NCI-H187 treated with DMSO at 0.1 percent for 48 hours (cell line): ENCODE measurements around the gene GDAP1L1.
A peak's percentile ranks its signal among the peaks of the same experiment; 100 is the strongest.
"Not testable (repeated sequence)": the region's sequence is repeated elsewhere in the genome, so short reads cannot be mapped to it uniquely, and the experiment has no call there.

Experiments
- DNase-seq: peaks from one replicate; lab custom pipeline; 2025; lab: John Stamatoyannopoulos, UW

The GDAP1L1 gene

DNA sequence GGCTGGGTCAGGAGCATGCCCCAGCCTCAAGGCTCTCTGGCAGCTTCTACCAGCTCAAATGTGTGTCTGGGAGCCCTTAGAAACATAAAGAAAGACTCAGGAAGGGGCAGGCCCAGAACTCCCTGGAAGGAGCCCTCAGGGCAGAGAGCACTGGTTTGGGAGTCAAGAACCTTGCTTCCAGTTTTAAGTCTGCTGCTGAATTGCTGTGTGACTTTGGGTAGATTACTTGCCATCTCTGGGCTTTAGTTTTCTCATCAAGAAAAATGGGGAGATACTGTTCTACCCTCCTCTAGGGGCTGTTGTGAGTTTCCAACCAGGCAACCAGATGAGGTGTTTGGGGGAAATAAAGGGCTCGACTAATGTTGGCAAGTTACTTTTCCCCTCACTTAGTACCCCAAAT is 8.8 kb downstream of the GDAP1L1 start:
- no peak for DNase-seq

DNA sequence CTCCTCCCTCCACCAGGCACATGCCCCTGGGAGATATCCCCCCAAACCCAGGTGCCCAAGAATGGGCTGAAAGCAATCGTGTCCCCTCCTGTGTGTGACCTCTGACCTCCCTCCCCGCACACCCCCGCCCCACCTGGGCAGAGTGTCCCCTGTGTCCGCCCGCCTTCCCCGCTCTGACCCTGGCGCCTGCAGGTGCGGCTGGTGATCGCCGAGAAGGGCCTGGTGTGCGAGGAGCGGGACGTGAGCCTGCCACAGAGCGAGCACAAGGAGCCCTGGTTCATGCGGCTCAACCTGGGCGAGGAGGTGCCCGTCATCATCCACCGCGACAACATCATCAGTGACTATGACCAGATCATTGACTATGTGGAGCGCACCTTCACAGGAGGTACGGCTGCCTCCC is 9.9 kb downstream of the GDAP1L1 start:
- no peak for DNase-seq

DNA sequence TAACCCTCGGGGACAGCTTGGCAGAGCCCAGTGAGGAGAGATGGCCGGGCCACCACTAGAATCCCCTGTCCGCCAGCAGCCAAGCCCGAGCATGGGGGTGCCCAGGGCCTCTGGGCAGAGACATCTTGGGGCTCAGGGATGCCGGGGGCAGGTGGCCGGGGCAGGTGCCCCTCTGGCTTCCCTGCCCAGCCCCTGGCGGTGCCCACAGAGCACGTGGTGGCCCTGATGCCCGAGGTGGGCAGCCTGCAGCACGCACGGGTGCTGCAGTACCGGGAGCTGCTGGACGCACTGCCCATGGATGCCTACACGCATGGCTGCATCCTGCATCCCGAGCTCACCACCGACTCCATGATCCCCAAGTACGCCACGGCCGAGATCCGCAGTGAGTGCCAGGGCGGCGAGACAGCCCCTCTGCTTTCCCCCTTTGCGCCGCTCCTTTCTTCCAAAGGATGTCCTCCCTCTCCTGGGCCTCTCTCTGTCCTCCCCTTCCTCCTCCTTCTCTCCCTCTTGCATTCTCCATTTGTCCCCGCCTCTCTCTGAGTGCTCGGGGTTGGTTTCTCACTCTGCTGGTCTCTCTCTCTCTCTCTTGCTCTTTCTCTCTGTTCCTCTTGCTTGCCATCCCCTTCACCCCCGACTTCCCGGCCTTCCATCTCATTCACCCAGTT is 11.2 kb downstream of the GDAP1L1 start:
- no peak for DNase-seq

DNA sequence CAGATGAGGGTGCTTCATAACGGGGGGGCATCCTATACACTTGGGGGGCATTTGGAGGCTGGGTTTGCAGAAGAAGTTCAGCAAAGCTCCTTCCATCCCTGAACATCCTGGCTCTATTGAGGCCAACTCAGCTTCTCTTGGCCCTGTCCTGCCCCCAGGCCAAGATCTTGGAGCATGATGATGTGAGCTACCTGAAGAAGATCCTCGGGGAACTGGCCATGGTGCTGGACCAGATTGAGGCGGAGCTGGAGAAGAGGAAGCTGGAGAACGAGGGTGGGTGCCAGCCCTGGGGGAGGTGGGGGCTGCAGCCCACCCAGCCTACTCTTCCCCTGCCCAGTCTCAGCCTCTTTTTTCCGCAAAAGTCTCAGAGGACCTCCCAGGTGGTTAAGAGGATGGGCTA is 17.2 kb downstream of the GDAP1L1 start:
- no peak for DNase-seq

DNA sequence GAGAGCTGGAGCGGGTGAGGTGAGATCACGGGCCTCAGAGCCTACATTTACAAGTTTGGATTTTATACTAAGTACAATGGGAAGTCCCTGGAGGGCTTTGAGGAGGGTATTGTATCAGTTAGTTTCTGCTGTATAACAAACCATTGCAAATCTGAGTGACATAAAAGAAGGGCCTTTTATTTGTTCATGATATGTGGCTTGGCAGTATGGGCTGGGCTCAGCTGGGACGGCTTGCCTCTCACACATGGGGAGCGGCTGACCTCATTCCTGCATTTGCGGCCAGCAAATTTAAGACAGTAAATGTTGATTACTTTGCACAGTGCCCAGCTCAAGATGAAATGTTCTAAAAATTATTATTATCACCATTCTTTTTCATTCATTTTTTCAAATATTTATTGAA is 21.7 kb downstream of the GDAP1L1 start:
- no peak for DNase-seq

DNA sequence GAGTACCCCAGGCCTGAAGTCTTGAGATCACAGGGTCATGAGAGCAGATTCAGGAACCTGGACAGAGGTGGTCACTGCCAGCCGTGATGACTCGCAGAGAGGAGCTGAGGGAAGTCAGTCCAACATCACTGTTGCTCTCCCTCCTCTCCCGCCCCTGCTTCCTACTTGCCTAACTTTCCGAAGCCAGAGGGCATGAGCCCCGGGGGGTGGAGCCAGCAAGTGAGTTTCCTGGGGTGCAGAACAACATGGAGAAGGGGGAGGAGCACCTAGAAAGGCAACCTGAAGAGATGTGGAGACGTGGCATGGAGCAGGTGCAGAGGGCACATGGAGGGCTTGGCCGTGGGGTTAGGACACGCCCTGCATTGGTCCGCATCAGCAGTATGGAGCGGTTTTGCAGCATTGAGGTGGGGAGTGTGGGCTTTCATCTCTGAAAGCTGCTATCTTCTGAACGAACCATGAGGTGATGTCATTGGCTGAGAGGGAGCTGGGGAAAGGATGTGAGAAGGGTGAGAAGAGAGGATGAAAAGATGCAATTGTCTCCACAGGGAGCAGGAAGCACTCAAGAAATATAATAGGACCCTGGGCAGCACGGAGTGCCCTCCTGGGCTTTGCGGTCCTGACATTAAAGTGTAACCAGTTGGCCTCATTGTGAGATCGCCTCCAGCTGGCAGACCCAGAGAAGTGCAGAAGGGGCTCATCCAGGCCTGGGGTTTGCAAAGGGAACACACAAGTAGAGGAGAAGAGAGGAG is 25.0 kb downstream of the GDAP1L1 start:
- no peak for DNase-seq

DNA sequence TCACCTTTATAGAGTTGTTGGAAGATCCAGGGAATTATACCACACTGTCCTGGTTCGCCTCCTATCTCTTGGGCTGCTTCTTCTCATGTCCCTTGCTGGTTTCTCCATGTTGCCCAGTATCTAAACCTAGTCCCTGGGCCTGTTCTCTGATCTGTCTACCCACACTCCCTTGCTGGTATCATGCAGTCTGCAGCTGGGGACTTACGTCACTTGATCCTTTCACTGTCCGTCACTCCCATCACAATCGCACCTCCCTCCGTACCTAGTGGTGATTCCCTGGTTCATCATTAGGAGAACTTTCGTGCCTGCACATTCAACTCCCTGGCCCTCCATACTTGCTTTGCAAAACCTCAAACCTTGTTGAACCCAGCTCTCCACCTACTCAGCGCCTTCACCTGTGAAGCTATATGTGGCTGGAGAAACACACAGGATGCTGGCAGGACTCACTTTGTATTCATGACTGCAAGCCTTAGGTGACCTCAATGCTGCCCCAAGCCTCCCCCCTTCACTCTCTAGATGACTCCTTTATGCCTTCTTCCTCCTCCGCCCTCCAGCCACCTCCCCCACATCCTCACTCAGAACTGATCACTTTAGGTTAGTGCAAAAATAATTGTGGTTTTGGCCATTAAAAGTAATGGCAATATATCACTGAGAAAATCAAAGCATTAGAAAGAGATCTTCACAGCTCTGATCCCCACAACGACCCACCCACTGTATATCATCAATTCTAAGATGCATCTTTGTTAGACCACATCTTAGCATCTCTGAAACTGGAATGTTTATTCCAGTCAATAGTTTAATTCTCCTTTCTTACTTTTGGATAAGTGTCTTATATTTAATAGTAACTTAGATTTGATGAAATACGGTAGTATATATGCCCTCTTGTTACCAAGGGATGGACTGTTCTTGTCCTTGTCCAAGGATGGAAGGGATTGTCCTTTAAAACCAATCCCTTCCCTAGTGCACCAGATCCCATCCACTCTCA is 26.4 kb downstream of the GDAP1L1 start:
- DNase-seq: no peak

DNA sequence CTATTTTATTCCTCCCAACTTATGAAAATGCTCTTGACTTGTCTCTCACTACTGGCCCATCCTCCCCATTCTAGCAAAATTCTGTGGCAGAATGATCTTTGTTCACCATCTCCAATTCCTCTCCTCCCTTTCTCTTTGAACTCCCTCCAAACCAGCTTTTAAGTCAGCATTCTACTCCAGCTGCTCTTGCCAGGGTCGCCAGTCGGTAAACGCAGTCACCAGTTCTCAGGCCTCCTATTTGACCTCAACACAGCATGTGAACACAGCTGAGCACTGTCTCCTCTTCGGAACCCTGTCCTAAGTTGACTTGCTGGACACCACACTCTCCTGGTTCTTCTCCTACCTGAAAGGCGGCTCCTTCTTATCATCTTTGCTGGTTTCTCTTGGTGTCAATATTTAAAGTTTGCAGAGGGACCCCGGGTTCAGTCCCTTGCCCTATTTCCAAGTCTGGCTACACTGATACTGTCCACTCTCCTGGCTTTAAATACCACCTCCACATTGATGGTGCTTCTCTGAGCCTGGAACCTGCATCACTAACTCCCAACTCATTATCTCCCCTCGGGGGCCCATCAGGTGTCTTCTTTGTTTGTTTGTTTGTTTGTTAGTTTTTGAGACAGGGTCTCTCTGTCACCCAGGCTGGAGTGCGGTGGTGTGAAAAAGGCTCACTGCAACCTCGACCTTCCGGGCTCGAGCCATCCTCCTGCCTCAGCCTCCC is 27.4 kb downstream of the GDAP1L1 start:
- DNase-seq: no peak

DNA sequence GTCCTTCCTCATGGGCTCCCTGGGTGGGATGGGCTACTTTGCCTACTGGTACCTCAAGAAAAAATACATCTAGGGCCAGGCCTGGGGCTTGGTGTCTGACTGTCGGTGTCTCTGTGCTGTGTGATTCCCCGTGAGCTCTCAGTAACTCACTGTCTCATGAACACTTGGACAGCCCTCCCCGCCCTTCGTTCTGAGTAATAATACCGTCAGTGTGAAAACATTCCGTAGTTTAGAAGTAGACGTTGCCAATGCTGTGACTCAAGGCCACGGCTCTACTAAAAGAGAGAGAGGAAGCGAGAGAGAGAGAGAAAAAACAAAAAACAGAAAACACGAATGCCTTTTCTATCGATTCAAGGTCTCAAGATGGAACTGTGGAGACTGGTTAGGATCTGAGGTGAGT is 32.1 kb downstream of the GDAP1L1 start:
- no peak for DNase-seq

DNA sequence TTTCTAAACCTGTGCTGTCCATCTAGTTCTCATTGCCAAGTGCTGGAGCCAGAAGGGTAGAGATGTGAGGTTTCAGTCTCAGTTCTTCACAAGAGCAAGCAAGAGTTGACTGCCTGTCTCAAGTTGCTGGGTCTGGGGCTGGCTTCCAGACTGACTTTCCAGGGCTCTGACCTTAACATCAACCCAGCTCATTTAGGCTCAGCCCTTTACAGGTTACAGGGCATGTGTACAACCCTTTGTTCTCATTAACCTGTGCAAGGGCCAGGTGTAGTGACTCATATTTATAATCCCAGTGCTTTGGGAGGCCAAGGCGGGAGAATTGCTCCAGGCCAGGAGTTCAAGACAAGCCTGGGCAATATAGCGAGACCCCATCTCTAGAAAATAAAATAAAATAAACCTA is 33.3 kb downstream of the GDAP1L1 start:
- DNase-seq: no peak

DNA sequence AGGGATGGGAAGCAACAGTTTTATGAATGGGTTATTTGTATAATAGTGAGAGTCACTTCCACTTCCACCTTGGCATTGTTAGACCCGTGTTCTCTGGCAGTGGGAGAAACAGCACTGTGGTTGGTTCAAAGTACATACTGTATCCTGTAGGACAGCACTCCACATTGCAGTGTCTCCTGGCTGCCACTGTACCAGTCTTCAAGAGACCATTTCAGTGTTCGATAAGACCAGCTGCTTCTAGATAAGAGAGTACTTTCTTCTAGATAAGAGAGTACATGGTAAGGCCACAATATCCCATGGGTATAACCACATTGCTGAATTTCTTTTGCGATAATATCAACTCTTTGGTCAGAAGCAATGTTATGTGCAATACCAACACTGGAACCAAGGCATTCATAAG is 35.1 kb downstream of the GDAP1L1 start:
- DNase-seq: no peak

DNA sequence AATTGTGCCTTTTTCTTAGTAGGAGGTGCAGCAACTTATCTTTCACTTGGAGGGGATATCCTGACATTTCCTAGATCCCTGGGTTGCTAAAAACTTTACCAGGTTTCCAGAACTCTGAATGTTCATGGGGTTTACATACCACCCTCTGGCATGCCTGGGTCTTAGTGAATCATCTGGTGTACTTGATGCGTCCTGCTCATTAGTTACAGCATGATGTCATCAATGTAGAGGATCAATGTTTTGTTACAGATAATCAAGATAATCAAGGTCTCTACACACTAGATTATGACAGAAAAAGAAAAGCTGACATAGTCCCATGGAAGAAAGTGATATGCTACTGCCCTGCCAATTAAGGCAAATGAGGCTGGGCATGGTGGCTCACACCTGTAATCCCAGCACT is 36.9 kb downstream of the GDAP1L1 start:
- DNase-seq: no peak

DNA sequence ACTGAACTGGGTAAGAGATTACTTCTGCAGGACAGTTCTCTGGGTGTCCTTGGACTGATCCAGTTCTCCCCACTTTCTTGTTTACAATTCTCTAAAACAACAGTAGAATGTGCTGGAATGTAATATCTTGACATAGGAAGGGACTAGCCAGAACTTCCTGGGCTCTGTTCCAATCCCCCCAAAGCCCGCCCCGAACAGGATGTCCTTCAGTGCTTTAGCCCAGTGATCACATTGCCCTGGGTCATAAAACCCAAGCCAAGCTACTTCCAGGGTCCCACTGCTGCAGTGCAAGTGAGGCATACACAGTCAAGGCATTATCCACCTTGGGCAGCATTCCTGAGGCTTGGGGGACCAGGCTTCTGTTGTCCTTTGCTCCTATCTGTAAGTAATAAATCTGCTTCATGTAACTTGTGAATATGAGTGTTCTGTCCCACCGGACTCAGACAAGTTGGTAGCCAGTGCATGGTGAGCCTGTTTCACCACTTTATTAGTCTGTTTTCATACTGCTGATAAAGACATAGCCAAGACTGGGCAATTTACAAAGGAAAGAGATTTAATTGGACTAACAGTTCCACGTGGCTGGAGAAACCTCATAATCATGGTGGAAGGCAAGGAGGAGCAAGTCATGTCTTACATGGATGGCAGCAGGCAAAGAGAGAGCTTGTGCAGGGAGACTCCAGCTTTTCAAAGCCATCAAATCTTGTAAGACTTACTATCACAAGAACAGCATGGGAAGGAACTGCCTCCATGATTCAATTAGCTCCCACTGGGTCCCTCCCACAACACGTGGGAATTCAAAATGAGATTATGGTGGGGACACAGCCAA is 40.4 kb downstream of the GDAP1L1 start:
- no peak for DNase-seq

DNA sequence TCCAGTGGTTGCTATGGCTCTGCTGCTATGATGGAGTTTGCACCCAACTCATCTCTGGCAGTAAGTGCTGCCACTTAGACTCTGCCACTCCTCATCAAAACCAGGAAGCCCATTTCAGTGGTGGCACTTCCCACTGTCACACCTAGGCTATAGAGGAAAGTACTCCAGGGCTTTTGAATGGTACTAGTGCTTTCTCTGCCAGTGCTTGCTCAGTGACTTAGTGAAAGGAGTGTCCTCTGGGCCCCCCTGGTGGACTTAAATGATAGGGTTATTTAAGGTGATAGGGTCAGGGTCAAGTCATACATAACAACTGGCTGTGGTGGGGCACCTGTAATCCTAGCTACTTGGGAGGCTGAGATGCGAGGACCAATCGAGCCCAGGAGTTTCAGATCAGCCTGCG is 41.1 kb downstream of the GDAP1L1 start:
- DNase-seq: no peak

DNA sequence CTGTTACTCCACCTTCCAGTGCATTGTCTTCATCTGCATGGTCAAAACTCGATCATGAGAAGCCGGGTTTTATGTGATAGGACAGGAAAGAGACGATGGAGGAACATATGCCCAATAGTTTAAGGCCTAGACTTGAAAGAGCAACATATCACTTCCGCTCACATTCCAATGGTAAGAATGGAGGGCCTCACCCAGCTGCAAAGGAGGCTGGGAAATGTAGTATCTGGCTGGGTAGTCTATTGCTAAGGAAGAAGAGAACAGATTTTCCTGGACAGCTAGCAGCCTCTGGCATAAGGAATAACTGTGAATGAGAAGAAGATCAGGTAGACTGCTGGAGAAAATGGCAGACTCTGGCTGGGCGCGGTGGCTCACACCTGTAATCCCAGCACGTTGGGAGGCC is 44.6 kb downstream of the GDAP1L1 start:
- no peak for DNase-seq

DNA sequence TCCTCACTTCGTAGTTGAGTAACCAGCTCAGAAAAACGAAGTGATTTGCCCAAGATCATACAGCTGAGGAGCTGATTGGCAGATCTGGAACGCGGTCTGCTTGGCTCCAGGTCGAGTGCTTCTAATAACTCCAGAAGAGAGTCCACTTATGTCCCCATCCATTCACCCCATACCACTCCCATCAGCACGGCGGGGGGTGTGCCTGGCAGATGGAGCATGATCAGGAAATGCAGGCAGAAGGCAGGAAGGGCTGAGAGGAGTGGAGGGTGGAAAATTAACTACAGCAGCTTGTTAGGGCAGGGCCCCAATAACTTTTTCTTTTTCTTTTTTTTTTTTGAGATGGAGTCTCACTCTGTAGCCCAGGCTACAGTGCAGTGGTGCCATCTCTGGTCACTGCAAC is 48.9 kb downstream of the GDAP1L1 start:
- peak; percentile 67 for DNase-seq

DNA sequence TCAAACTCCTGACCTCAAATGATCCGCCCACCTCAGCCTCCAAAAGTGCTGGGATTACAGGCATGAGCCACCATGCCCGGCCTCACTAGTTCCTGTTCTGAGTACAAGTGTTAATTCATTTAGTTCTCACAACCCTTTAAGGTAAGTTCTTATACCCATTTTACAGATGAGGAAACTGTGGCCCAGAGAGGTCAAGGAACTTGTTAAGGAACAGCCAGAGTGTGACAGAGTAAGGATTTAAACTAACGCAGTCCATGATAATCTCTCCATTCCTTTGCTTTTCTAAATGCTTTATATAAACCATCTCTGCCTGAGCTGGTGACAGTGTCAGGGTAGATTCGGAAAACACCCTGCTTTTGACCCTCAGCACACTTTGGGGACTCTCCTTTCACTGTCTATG is 50.6 kb downstream of the GDAP1L1 start:
- no peak for DNase-seq

DNA sequence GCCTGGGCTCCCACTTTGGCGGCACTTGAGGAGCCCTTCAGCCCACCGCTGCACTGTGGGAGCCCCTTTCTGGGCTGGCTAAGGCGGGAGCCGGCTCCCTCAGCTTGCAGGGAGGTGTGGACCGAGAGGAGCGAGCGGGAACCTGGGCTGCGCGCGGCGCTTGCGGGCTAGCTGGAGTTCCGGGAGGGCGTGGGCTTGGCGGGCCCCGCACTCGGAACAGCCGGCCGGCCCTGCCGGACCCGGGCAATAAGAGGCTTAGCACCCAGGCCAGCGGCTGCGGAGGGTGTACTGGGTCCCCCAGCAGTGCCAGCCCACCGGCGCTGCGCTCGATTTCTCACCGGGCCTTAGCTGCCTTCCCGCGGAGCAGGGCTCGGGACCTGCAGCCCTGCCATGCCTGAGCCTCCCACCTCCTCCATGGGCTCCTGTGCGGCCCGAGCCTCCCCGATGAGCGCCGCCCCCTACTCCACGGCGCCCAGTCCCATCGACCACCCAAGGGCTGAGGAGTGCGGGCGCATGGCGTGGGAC is 52.0 kb downstream of the GDAP1L1 start:
- not testable (repeated sequence) for DNase-seq

DNA sequence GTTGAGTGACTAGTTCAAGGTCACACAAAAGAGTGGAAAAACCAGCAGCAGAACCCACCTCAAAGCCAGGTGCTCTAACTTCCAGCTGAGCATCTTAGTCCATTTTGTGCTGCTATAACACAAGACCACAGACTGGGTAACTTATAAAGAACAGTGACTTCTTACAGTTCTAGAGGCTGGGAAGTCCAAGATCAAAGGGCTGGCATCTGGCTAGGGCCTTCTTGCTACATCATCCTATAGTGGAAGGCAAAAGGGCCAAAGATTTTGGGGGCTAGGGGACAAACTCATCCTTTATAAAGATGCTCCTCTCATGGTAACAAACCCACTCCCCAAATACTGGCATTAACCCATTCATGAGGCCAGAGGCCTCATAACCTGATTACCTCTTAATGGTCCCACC is 54.2 kb downstream of the GDAP1L1 start:
- DNase-seq: no peak

DNA sequence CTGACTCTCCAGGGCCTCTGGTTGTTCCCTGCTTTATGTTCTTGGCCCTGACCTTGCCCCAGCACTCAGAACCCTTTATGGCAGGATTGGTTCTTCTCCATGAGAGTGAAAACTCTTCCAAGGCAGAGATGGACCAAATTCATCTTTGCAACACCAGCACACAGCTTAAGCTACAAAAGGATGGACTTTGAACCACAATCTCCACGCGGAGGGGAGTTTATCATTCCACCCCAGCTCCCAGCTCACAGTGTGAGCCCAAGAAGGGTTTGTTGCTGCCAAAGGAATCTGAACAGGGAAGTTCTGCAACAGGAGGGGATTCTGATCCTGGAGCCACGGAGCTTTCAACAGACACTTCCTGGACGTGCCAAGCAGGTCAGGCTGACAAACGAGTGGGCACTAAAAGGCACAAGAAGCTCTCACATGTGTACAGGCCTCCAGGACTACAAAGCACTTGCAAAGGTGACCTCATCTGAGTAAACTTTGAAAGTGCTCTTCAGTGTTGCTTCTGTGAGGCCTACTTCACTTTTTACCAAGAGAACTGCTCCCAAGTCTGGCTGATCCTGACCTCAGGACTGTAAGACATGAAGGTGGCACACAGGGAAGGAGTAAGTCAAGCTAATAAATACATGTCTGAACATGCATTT is 55.0 kb downstream of the GDAP1L1 start:
- DNase-seq: no peak
